Measurements from ENCODE around the gene HEXIM1. TPM values are rescaled to one million over a fixed set of nuclear protein-coding genes. Genes with fewer than 3 reads are reported as not detected.
A peak's percentile ranks its signal among the peaks of the same experiment; 100 is the strongest.

Gene HEXIM1
- total and polyA plus RNA-seq, 8 donors: 6.8 to 17.2 (median 12.0) TPM

DNA sequence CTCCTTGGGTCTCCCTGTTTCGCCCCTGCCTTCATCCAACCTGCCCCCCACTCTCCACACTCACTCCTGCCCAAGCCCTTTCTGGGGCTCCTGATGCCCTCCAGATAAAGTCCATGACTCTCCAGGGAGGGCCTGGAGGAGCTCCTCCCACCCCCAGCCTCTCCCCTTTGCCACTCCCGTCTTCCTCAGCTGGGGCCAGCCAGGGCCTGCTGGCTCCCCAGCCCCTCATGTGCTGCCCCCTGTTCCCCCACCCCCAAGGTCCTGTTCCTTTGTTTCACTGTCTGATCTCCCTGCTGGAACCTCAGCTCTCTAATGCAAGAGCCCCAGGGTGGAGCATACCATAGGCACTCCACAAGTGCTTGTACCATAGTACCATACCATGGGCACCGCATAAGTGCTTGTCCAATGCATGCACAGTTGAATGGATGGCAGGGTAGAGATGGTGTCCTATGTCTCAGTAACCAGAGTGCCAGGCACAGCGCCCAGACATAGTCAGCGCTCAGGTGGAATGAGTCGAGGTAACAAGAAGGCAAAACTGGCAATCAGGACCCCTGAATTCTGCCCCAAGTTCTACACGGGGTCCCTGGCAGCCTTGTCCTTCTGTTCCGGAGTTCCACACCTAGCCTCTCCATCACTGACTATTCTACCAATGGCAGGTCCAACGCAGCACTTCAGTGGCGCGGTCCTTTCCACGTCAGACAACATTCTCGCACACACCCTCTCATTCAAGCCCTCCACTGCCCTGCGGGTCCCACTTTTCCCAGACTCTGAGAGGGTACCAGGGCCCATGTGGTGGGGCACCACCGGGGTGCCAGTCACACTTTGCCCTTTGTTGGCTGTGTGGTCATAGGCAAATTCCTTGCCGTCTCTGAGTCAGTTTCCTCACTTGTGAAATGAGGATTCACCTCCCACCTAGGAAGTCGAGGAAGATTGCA, 17.3 kb upstream of the HEXIM1 start:
- 77 to 79% methylated on average over 17 of the region's 17 CpGs for WGBS, 2 donors
- DNase-seq: peak in 1 of 6 donors; percentile 43
- H3K4me1 ChIP-seq: peaks cover 0 to 5% (median under 1%) of the 10 kb centered on the region in 3 donors
- H3K27ac ChIP-seq: no peak overlapping the region
- no peak overlapping the region for H3K4me3 ChIP-seq
- no peaks in the 10 kb centered on the region for H3K36me3 ChIP-seq
- no peak for ATAC-seq
- H3K27me3 ChIP-seq: no peaks in the 10 kb centered on the region
- intact Hi-C loops (cut with DNase I): no loop called here
- FAIRE-seq: no peak
- no peaks in the 10 kb centered on the region for H3K9me3 ChIP-seq
- TF ChIP-seq, protein P1, sequence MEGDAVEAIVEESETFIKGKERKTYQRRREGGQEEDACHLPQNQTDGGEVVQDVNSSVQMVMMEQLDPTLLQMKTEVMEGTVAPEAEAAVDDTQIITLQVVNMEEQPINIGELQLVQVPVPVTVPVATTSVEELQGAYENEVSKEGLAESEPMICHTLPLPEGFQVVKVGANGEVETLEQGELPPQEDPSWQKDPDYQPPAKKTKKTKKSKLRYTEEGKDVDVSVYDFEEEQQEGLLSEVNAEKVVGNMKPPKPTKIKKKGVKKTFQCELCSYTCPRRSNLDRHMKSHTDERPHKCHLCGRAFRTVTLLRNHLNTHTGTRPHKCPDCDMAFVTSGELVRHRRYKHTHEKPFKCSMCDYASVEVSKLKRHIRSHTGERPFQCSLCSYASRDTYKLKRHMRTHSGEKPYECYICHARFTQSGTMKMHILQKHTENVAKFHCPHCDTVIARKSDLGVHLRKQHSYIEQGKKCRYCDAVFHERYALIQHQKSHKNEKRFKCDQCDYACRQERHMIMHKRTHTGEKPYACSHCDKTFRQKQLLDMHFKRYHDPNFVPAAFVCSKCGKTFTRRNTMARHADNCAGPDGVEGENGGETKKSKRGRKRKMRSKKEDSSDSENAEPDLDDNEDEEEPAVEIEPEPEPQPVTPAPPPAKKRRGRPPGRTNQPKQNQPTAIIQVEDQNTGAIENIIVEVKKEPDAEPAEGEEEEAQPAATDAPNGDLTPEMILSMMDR (IDR thresholded peaks at IDR 0.05): no peak

DNA sequence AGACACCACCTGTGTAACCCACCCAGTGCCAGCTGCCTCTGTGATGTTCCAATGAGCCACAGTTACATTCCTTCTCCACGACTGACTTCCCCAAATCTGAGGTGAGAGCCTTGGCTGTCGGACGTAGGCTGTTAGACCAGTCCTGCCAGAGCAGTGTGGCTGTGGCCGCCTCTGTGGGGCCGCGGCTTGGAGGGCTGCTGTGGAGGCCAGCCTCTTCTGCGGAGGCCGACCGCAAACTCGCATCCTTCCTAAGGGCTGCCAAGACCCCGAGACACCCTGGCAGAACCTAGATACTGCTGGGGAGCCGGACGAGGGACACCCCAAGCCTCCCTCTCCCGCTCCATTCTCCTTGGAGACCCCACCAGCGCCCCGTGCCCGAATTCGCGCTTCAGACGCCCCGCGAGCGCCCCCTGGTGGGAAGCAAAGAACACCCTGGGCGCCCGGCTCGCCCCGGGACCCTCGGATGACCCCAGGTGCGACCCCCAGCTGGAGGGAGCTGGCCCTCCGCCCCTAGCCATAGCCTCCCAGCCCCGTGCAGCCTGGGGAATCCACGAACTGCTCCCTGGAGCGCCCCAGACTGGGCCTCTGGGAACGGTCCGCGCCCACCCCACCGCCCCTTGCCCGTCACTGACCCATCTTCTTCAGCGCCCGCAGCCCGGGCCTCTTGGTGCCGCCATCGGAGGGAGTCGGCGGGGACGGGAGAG, 16.5 kb upstream of the HEXIM1 start:
- H3K27me3 ChIP-seq: no peaks in the 10 kb centered on the region
- no peaks in the 10 kb centered on the region for H3K36me3 ChIP-seq
- peak overlapping the region; percentile 62 to 90 (median 84) for H3K4me3 ChIP-seq
- DNase-seq (peak in 5 of 6 donors; percentile 46 to 86 (median 71)), FAIRE-seq (no peak), ATAC-seq (no peak)
- intact Hi-C loops (cut with DNase I): no loop called here
- TF ChIP-seq, protein P1 (IDR thresholded peaks at IDR 0.05): peak; percentile 74 to 86 (median 78)
- H3K27ac ChIP-seq: peak overlapping the region; percentile 45 to 93 (median 74)
- no peaks in the 10 kb centered on the region for H3K9me3 ChIP-seq
- 7 to 9% methylated on average over 38 to 46 of the region's 46 CpGs for WGBS, 2 donors
- peaks cover 0 to 8% (median 5%) of the 10 kb centered on the region in 3 donors for H3K4me1 ChIP-seq

DNA sequence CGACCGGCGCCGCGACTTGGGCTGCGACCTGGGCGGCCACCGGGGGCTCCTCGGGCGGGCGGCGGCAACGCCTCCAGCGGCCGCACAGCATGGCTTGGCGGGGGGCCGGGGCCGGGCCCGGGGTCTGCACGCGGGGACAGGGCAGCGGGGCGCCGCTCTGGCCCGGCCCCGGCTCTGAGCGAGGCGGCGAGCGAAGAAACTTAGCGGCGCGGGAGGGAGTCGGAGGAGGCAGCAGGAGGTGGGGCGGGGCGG, 16.0 kb upstream of the HEXIM1 start, which contains the start of gene PLCD3:
Gene PLCD3, minus strand, starts transcription at position 196 of the 252 bp plus-strand sequence. Its CDS starts 105 bp downstream, at position 91.
- Histone ChIP-seq H3K4me3 (peak within 1 kb of the TSS; percentile 62 to 90 (median 84)), H3K27ac (peak within 1 kb of the TSS; percentile 91 to 94 (median 92)), H3K4me1 (peaks cover 0 to 13% (median 5%) of the 10 kb centered on the region in 3 donors), H3K27me3 (no peaks in the 10 kb centered on the region), H3K36me3 (no peaks in the 10 kb centered on the region), H3K9me3 (no peaks in the 10 kb centered on the region)
- intact Hi-C loops (cut with DNase I): no loop called here
- FAIRE-seq: no peak
- WGBS, 2 donors: 0 to 1% methylated on average over 6 to 34 of the region's 36 CpGs
- no peak for ATAC-seq
- TF ChIP-seq, protein P1 (IDR thresholded peaks at IDR 0.05): no peak
- DNase-seq: peak in 1 of 6 donors; percentile 89

DNA sequence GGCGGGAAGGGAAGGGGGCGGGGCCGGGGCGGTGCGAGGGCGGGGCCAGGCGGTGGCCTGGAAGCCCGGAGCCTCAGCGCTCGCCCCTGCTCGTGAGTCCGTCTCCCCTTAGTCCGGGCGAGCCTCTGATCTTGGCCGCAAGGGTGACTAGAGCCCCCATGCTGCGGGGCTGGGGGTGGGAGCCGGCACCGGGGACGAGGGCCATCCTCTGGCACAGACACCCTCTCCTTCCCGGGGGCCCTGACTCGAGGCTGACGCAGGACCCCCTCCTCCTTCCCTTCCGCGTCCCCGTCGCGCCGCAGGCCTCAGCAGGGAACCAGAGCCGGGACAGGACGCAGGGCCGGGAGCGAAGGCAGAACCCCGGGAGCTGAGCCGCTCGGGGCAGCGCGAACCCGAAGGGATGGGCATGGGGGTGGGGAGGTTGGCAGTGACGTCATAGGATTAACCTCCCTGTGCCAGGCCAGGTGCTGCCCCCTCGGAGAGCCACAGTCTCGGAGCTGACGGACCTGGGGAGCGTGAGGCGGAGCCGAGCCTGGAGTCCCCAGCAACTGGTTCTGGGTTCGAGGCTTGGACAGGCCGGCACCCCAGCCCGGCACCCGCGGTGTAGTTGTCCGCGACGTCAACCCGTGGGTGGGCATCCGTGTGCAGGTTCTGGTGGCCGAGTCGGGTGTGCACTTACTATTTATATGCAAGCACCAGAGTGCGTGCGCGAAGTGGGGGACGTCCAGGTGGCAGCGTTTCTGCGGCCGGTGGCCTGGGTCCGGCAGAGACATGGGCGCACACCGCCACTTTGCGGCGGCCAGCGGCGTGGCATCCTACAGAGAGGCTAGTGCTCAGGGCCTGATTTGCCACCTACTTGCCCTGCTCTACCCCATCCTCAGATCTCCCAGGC, 15.5 kb upstream of the HEXIM1 start:
- intact Hi-C loops (cut with DNase I): no loop called here
- Histone ChIP-seq H3K4me1 (peaks cover 0 to 16% (median 4%) of the 10 kb centered on the region in 3 donors), H3K4me3 (peak overlapping the region; percentile 62 to 90 (median 84)), H3K27me3 (no peaks in the 10 kb centered on the region), H3K27ac (peak overlapping the region; percentile 91 to 94 (median 92)), H3K9me3 (no peaks in the 10 kb centered on the region), H3K36me3 (no peaks in the 10 kb centered on the region)
- FAIRE-seq (no peak), ATAC-seq (peak; percentile 73 to 81 (median 76)), DNase-seq (peak; percentile 75 to 93 (median 82))
- TF ChIP-seq, protein P1 (IDR thresholded peaks at IDR 0.05): peak; percentile 59 to 73 (median 68)
- WGBS, 2 donors: 1% methylated on average over 56 to 70 of the region's 71 CpGs
